HepG2 (cell line): ENCODE results near the gene OPN3. TPM values are rescaled to one million over a fixed set of nuclear protein-coding genes. Genes with fewer than 3 reads are reported as not detected.

ENCODE experiments used
- FOXJ3 ChIP-seq: sonication (generic); formaldehyde crosslinking; IDR thresholded peaks from 2 replicates; pipeline ENCODE4 v1.4.0; 2020; ENCODE audit warnings: missing genetic modification reagents, mild to moderate bottlenecking, borderline replicate concordance
- KDM4B ChIP-seq: sonication (generic); formaldehyde crosslinking; IDR thresholded peaks from 2 replicates; pipeline ENCODE4 v1.4.0; 2020; ENCODE audit warnings: missing genetic modification reagents
- KLF12 ChIP-seq: sonication (generic); formaldehyde crosslinking; IDR thresholded peaks from 2 replicates; pipeline ENCODE4 v1.4.0; 2020; ENCODE audit warnings: missing genetic modification reagents, borderline replicate concordance
- MZF1 ChIP-seq: sonication (generic); formaldehyde crosslinking; IDR thresholded peaks from 2 replicates; pipeline ENCODE4 v1.8.1; 2023; ENCODE audit warnings: mild to moderate bottlenecking, missing genetic modification reagents, borderline replicate concordance
- NFRKB ChIP-seq: fragments of 450-650 bp; IDR thresholded peaks from 2 replicates; pipeline ENCODE4 v1.6.1; 2017
- SRSF4 ChIP-seq: fragments of 200-400 bp; formaldehyde crosslinking; IDR thresholded peaks from one replicate; pipeline ENCODE4 v1.6.1; 2018; ENCODE audit warnings: mild to moderate bottlenecking, low read depth, low read length, moderate library complexity; ENCODE audit not compliant: poor library complexity, severe bottlenecking
- TAF15 ChIP-seq: fragments of 200-400 bp; formaldehyde crosslinking; IDR thresholded peaks from one replicate; pipeline ENCODE4 v1.6.1; 2018; ENCODE audit warnings: mild to moderate bottlenecking, low read depth, low read length; ENCODE audit not compliant: poor library complexity, severe bottlenecking
- TBX3 ChIP-seq: fragments of 450-650 bp; IDR thresholded peaks from 2 replicates; pipeline ENCODE4 v1.6.1; 2017; ENCODE audit warnings: antibody characterized with exemption, mild to moderate bottlenecking, inconsistent platforms, borderline replicate concordance
- TOPORS ChIP-seq: sonication (generic); formaldehyde crosslinking; IDR thresholded peaks from 2 replicates; pipeline ENCODE4 v1.8.0; 2023; ENCODE audit warnings: mild to moderate bottlenecking, missing genetic modification reagents
- ZKSCAN1 ChIP-seq: fragments of 150-350 bp; IDR thresholded peaks from 2 replicates; pipeline ENCODE4 v1.6.1; 2014; ENCODE audit warnings: low read length
- ZNF235 ChIP-seq: sonication (generic); formaldehyde crosslinking; IDR thresholded peaks from 2 replicates; pipeline ENCODE4 v1.8.1; 2023; ENCODE audit warnings: mild to moderate bottlenecking, missing genetic modification reagents, borderline replicate concordance
- ZNF274 ChIP-seq: sonication (generic); formaldehyde crosslinking; IDR thresholded peaks from 2 replicates; pipeline ENCODE4 v1.5.1; 2020; ENCODE audit warnings: mild to moderate bottlenecking, missing genetic modification reagents
- ZNF572 ChIP-seq: sonication (generic); formaldehyde crosslinking; IDR thresholded peaks from 2 replicates; pipeline ENCODE4 v1.5.1; 2020; ENCODE audit warnings: mild to moderate bottlenecking, missing genetic modification reagents
- ZNF7 ChIP-seq: IDR thresholded peaks from 2 replicates; pipeline ENCODE4 v1.6.1; 2016; ENCODE audit warnings: missing biosample characterization, missing genetic modification reagents
- ZNF878 ChIP-seq: sonication (generic); formaldehyde crosslinking; IDR thresholded peaks from 2 replicates; pipeline ENCODE4 v1.8.1; 2023; ENCODE audit warnings: mild to moderate bottlenecking, missing genetic modification reagents, moderate library complexity
- ZNF879 ChIP-seq: sonication (generic); formaldehyde crosslinking; IDR thresholded peaks from 2 replicates; pipeline ENCODE4 v1.8.1; 2023; ENCODE audit warnings: missing genetic modification reagents
- ZSCAN21 ChIP-seq: sonication (generic); formaldehyde crosslinking; IDR thresholded peaks from 2 replicates; pipeline ENCODE4 v1.8.0; 2022; ENCODE audit warnings: mild to moderate bottlenecking, missing genetic modification reagents, moderate library complexity, borderline replicate concordance
- polyA plus RNA-seq, 8 experiments: library from polyadenylated mRNA; depleted of rRNA in 3 of 8; stranded (reverse) in 7 of 8; unstranded in 1 of 8; fragments of >200 nt; fragmentation: Illumina TruSeq in 4 of 8; extraction: Trizol in 4 of 8; gene quantifications; 2 replicates each; pipeline versions ENCODE4 v1.2.1 to v1.2.3, GENCODE V29; 2011 to 2016; ENCODE audit warnings: low read depth in 4 of 8, missing spikeins in 1 of 8, mixed read lengths in 1 of 8; ENCODE audit not compliant: insufficient read depth in 1 of 8
- total RNA-seq, 5 experiments: library from RNA; depleted of rRNA; stranded (reverse); fragments of >200 nt; fragmentation: Illumina TruSeq; extraction: Trizol; gene quantifications; 2 replicates each; pipeline ENCODE4 v1.2.3, GENCODE V29; 2016; ENCODE audit warnings: low read depth in 1 of 5
- TF ChIP-seq, protein P1 (sequence below): sonication (generic); IDR thresholded peaks from 2 replicates; pipeline ENCODE4 v1.6.1; 2016; ENCODE audit warnings: low read depth, borderline replicate concordance
- TF ChIP-seq, protein P2 (sequence below): sonication (generic); formaldehyde crosslinking; IDR thresholded peaks from 2 replicates; pipeline ENCODE4 v1.4.0; 2020; ENCODE audit warnings: missing genetic modification reagents

The OPN3 gene
- total and polyA plus RNA-seq, 2 of the 13 experiments (the other 11 are each of a cell fraction or from before 2014, with no cell fraction given): 17.4 to 23.0 TPM

DNA sequence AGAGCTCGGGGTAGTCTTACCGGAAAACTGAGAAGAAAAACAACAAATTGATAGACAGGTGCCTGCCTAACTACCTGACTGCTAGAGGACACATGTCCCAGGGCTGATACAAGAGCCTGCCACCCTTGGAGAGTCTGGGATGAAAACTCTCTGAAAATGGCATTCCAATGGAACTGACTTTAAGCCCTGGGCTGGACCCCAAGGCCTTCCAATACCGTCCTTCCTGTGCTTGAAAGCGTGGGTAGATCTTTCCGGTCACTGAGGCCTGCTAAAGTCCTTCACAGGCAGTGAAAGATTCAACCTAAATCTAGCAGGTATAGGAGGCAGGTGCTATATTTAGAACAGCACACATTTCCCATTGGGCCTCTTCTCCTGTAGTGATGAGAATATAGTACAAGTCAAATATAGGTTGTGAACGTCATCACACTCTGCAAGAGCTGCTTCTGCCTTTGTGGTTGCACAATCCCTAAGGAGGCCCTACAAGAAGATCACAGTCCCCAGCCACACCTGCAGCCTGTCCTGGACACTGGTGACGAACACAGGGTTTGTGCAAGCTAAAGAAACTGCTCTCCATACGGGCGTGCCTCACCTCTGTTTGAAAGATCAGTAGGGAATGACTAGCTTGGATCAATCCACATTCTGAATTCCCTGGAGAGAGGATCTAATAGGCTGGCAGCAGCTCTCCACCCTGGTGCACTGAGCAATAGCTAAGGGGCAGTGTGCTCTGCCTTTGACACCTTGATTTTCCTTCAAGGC lies 876 bp upstream of the OPN3 start (continued):
- TF ChIP-seq TAF15: no peak
- no peak for TF ChIP-seq ZNF879 (CRISPR knock-in tag)
- TF ChIP-seq TOPORS (CRISPR knock-in tag): no peak
- TF ChIP-seq ZNF572 (CRISPR knock-in tag): no peak
- no peak for TF ChIP-seq ZNF274 (CRISPR knock-in tag)
- no peak for TF ChIP-seq FOXJ3
- TF ChIP-seq, protein P1, sequence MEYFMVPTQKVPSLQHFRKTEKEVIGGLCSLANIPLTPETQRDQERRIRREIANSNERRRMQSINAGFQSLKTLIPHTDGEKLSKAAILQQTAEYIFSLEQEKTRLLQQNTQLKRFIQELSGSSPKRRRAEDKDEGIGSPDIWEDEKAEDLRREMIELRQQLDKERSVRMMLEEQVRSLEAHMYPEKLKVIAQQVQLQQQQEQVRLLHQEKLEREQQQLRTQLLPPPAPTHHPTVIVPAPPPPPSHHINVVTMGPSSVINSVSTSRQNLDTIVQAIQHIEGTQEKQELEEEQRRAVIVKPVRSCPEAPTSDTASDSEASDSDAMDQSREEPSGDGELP: no peak
- no peak for TF ChIP-seq ZNF235 (CRISPR knock-in tag)
- no peak for TF ChIP-seq ZNF878 (CRISPR knock-in tag)
- TF ChIP-seq NFRKB: no peak
- TF ChIP-seq ZKSCAN1: no peak
- TF ChIP-seq KDM4B (CRISPR knock-in tag): no peak
- TF ChIP-seq KLF12 (CRISPR knock-in tag): no peak
- TF ChIP-seq ZSCAN21 (CRISPR knock-in tag): no peak
- TF ChIP-seq TBX3: no peak
- TF ChIP-seq, protein P2, sequence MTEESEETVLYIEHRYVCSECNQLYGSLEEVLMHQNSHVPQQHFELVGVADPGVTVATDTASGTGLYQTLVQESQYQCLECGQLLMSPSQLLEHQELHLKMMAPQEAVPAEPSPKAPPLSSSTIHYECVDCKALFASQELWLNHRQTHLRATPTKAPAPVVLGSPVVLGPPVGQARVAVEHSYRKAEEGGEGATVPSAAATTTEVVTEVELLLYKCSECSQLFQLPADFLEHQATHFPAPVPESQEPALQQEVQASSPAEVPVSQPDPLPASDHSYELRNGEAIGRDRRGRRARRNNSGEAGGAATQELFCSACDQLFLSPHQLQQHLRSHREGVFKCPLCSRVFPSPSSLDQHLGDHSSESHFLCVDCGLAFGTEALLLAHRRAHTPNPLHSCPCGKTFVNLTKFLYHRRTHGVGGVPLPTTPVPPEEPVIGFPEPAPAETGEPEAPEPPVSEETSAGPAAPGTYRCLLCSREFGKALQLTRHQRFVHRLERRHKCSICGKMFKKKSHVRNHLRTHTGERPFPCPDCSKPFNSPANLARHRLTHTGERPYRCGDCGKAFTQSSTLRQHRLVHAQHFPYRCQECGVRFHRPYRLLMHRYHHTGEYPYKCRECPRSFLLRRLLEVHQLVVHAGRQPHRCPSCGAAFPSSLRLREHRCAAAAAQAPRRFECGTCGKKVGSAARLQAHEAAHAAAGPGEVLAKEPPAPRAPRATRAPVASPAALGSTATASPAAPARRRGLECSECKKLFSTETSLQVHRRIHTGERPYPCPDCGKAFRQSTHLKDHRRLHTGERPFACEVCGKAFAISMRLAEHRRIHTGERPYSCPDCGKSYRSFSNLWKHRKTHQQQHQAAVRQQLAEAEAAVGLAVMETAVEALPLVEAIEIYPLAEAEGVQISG (CRISPR knock-in tag): no peak
- no peak for TF ChIP-seq MZF1 (CRISPR knock-in tag)
- no peak for TF ChIP-seq SRSF4
- TF ChIP-seq ZNF7 (CRISPR knock-in tag): no peak
